IMR-90 (cell line): ENCODE results near the gene RUNX2. TPM values are rescaled to one million over a fixed set of nuclear protein-coding genes. Genes with fewer than 3 reads are reported as not detected.

Experiments
- ATAC-seq: fragments of 200-7000 bp; cut with Tn5 transposase; 2 replicates; pipeline ENCODE4 v1.9.1; 2020; ENCODE audit warnings: low read depth, mild to moderate bottlenecking, moderate library complexity
- BruUV-seq: library from RNA; stranded (reverse); fragments of 400-500 nt; replicated peaks from 2 replicates; lab custom pipeline; 2021; lab: Mats Ljungman, UMichigan
- CTCF ChIA-PET: fragments of 300-600 bp; formaldehyde crosslinking; extraction: SDS; loops from one replicate; lab custom pipeline; 2021; ENCODE audit warnings: antibody characterized with exemption; lab: Yijun Ruan, JAX
- POLR2A ChIA-PET: fragments of 300-600 bp; sonication (Branson Sonifier 250); formaldehyde crosslinking; loops from one replicate; lab custom pipeline; 2022; ENCODE audit warnings: antibody characterized with exemption; ENCODE audit not compliant: unreplicated experiment; lab: Charles Lee
- DNase-seq: peaks from one replicate; pipeline ENCODE4 v3.0.0; 2013
- H2AFZ ChIP-seq: replicated peaks from 2 replicates; pipeline ENCODE3; 2013; ENCODE audit warnings: low read length, mild to moderate bottlenecking; ENCODE audit not compliant: poor library complexity
- H2AK5ac ChIP-seq: 2 replicates; pipeline ENCODE4 v1.6.1; 2013; ENCODE audit warnings: low read depth, low read length, inconsistent platforms
- H2AK9ac ChIP-seq: replicated peaks from 2 replicates; pipeline ENCODE3; 2013; ENCODE audit warnings: mild to moderate bottlenecking, low read depth, low read length, moderate library complexity; ENCODE audit not compliant: poor library complexity
- H2BK120ac ChIP-seq: 2 replicates; pipeline ENCODE4 v1.6.1; 2013; ENCODE audit warnings: low read depth, low read length, inconsistent platforms
- H2BK15ac ChIP-seq: 3 replicates; pipeline ENCODE4 v1.6.1; 2013; ENCODE audit warnings: low read depth, low read length, inconsistent platforms
- H2BK20ac ChIP-seq: 2 replicates; pipeline ENCODE4 v1.6.1; 2013; ENCODE audit warnings: low read depth, mild to moderate bottlenecking, inconsistent platforms, low read length, moderate library complexity
- H2BK5ac ChIP-seq: 2 replicates; pipeline ENCODE4 v1.6.1; 2013; ENCODE audit warnings: mild to moderate bottlenecking, low read depth, low read length, inconsistent platforms; ENCODE audit not compliant: poor library complexity, severe bottlenecking
- H3K14ac ChIP-seq: replicated peaks from 2 replicates; pipeline ENCODE4 v1.6.1; 2013; ENCODE audit warnings: low read depth, low read length, inconsistent platforms
- H3K18ac ChIP-seq: 2 replicates; pipeline ENCODE4 v1.6.1; 2013; ENCODE audit warnings: low read depth, low read length, control low read depth
- H3K23ac ChIP-seq: 2 replicates; pipeline ENCODE4 v1.6.1; 2013; ENCODE audit warnings: low read depth, low read length, inconsistent platforms
- H3K27ac ChIP-seq: 2 replicates; pipeline ENCODE4 v1.5.1; 2013; ENCODE audit warnings: mild to moderate bottlenecking, control low read depth, low read length; ENCODE audit not compliant: insufficient read depth
- H3K27me3 ChIP-seq: 2 replicates; pipeline ENCODE4 v1.6.1; 2013; ENCODE audit warnings: low read length; ENCODE audit not compliant: control insufficient read depth, insufficient read depth
- H3K36me3 ChIP-seq: 2 replicates; pipeline ENCODE4 v1.6.1; 2013; ENCODE audit warnings: low read length, mixed read lengths; ENCODE audit not compliant: control insufficient read depth, insufficient read depth
- H3K4ac ChIP-seq: 2 replicates; pipeline ENCODE4 v1.6.1; 2013; ENCODE audit warnings: low read depth, low read length, inconsistent platforms
- H3K4me1 ChIP-seq: 2 replicates; pipeline ENCODE4 v1.6.1; 2013; ENCODE audit warnings: low read length, mixed read lengths; ENCODE audit not compliant: control insufficient read depth, insufficient read depth
- H3K4me2 ChIP-seq: 2 replicates; pipeline ENCODE4 v1.6.1; 2013; ENCODE audit warnings: low read depth, mild to moderate bottlenecking, control low read depth, low read length, moderate library complexity
- H3K4me3 ChIP-seq: 2 replicates; pipeline ENCODE4 v1.5.1; 2013; ENCODE audit warnings: low read depth, mild to moderate bottlenecking, control low read depth, low read length, moderate library complexity; ENCODE audit not compliant: insufficient read depth
- H3K56ac ChIP-seq: 2 replicates; pipeline ENCODE4 v1.6.1; 2013; ENCODE audit warnings: low read length, inconsistent platforms; ENCODE audit not compliant: insufficient read depth; ENCODE audit errors: extremely low read depth
- H3K79me1 ChIP-seq, 2 experiments: 2 replicates each; pipeline ENCODE4 v1.6.1; 2013; ENCODE audit warnings: low read length in 2 of 2, inconsistent platforms in 1 of 2, low read depth in 1 of 2
- H3K9ac ChIP-seq: 2 replicates; pipeline ENCODE4 v1.6.1; 2013; ENCODE audit warnings: low read depth, low read length, control low read depth
- H3K9me1 ChIP-seq: 2 replicates; pipeline ENCODE4 v1.6.1; 2013; ENCODE audit warnings: low read length, inconsistent platforms; ENCODE audit not compliant: insufficient read depth
- H3K9me3 ChIP-seq: 2 replicates; pipeline ENCODE4 v1.6.1; 2013; ENCODE audit warnings: low read length; ENCODE audit not compliant: control insufficient read depth, insufficient read depth
- H4K20me1 ChIP-seq: 2 replicates; pipeline ENCODE4 v1.6.1; 2013; ENCODE audit warnings: low read length, inconsistent platforms; ENCODE audit not compliant: insufficient read depth
- H4K5ac ChIP-seq: 2 replicates; pipeline ENCODE4 v1.6.1; 2013; ENCODE audit warnings: mild to moderate bottlenecking, low read depth, low read length, control low read depth
- H4K8ac ChIP-seq, 2 experiments: 2 replicates each; pipeline ENCODE4 v1.6.1; 2013; ENCODE audit warnings: low read depth in 2 of 2, low read length in 2 of 2, control low read depth in 1 of 2, inconsistent platforms in 1 of 2
- H4K91ac ChIP-seq: 2 replicates; pipeline ENCODE4 v1.6.1; 2013; ENCODE audit warnings: low read depth, low read length, inconsistent platforms; ENCODE audit not compliant: insufficient read depth
- MAFK ChIP-seq: IDR thresholded peaks from 2 replicates; pipeline ENCODE4 v1.6.1; 2012; ENCODE audit warnings: low read depth, low read length, improper control_type of control experiment
- MXI1 ChIP-seq: IDR thresholded peaks from 2 replicates; pipeline ENCODE4 v1.6.1; 2012; ENCODE audit warnings: low read depth, mild to moderate bottlenecking, low read length, moderate library complexity, borderline replicate concordance
- NFE2L2 ChIP-seq: fragments of 150-350 bp; IDR thresholded peaks from 2 replicates; pipeline ENCODE4 v1.6.1; 2016; ENCODE audit warnings: low read depth, mild to moderate bottlenecking, low read length
- RFX5 ChIP-seq: IDR thresholded peaks from 2 replicates; pipeline ENCODE4 v1.8.0; 2012; ENCODE audit warnings: low read depth, mild to moderate bottlenecking, low read length, moderate library complexity
- WGBS, 2 experiments: methylation state at CpG; one replicate each; pipeline versions ENCODE4 v1.1.5 to v1.1.7; 2013; ENCODE audit warnings: missing lambda C conversion rate in 2 of 2; ENCODE audit not compliant: insufficient read length in 1 of 2; ENCODE audit errors: extremely low coverage in 2 of 2; 5-methylcytosine and 5-hydroxymethylcytosine counted together
- dilution Hi-C: fragments of 300-500 bp; cut with HindIII; formaldehyde crosslinking; loops from one replicate; pipeline ENCODE4 v1.14.3; 2018; ENCODE audit warnings: low sequenced_read_pairs; ENCODE audit not compliant: unreplicated experiment
- in situ Hi-C: fragments of 300-500 bp; cut with MboI; formaldehyde crosslinking; loops from 3 replicates; pipeline ENCODE4 v1.14.3; 2019; ENCODE audit warnings: low sequenced_read_pairs, inconsistent platforms, mixed read lengths
- intact Hi-C: fragments of 100-400 bp; cut with micrococcal nuclease; formaldehyde crosslinking; loops from 2 replicates; pipeline ENCODE4 v1.10.0; 2022
- polyA plus RNA-seq, 3 experiments: library from polyadenylated mRNA; depleted of rRNA; stranded (reverse); fragments of >200 nt; gene quantifications; 2 replicates each; pipeline ENCODE4 v1.2.3, GENCODE V29; 2012; ENCODE audit warnings: low replicate concordance in 1 of 3
- total RNA-seq: library from RNA; depleted of rRNA; stranded (reverse); fragments of >200 nt; gene quantifications from 2 replicates; pipeline ENCODE4 v1.2.3, GENCODE V29; 2012
- TF ChIP-seq, protein P1 (sequence below): fragments of 150-350 bp; IDR thresholded peaks from 2 replicates; pipeline ENCODE4 v1.6.1; 2016; ENCODE audit warnings: low read depth, mild to moderate bottlenecking, low read length, moderate library complexity, borderline replicate concordance

Gene RUNX2
- total and polyA plus RNA-seq, 2 of the 4 experiments (the other 2 are of a cell fraction) = 2.3 to 4.7 TPM

GRCh38 chr6:45448417-45449389 lies 120.6 kb downstream of the RUNX2 start:
- Histone ChIP-seq H3K4ac (peak overlapping the region; percentile 96), H3K9me3 (no peaks in the 10 kb centered on the region), H3K4me1 (peaks cover 26% of the 10 kb centered on the region), H3K9me1 (peaks cover 25% of the 10 kb centered on the region), H3K27me3 (no peaks in the 10 kb centered on the region), H3K4me3 (no peak overlapping the region), H3K36me3 (peaks cover 1% of the 10 kb centered on the region), H4K8ac (peak overlapping the region; percentile 28 to 95), H3K23ac (peak overlapping the region; percentile 94), H2BK120ac (peak overlapping the region; percentile 98), H3K56ac (no peak overlapping the region), H2BK15ac (peak overlapping the region; percentile 96), H3K4me2 (peak overlapping the region; percentile 43; the same call in 1 of the 2 replicates), H4K5ac (peak overlapping the region; percentile 52), H3K79me1 (peaks cover 27 to 62% of the 10 kb centered on the region in 2 experiments), H3K9ac (no peak overlapping the region), H2BK20ac (peak overlapping the region; percentile 97), H4K91ac (peak overlapping the region; percentile 95), H4K20me1 (no peaks in the 10 kb centered on the region), H2AFZ (no peak overlapping the region), H3K27ac (peak overlapping the region; percentile 93; the same call in 1 of the 2 replicates), H2AK5ac (peak overlapping the region; percentile 92), H2BK5ac (peak overlapping the region; percentile 97), H3K14ac (peak overlapping the region; percentile 95), H3K18ac (peak overlapping the region; percentile 95), H2AK9ac (no peak overlapping the region)
- POLR2A ChIA-PET = no interaction called here
- TF ChIP-seq, protein P1, sequence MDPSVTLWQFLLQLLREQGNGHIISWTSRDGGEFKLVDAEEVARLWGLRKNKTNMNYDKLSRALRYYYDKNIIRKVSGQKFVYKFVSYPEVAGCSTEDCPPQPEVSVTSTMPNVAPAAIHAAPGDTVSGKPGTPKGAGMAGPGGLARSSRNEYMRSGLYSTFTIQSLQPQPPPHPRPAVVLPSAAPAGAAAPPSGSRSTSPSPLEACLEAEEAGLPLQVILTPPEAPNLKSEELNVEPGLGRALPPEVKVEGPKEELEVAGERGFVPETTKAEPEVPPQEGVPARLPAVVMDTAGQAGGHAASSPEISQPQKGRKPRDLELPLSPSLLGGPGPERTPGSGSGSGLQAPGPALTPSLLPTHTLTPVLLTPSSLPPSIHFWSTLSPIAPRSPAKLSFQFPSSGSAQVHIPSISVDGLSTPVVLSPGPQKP = no peak
- no peak for TF ChIP-seq MAFK
- no peak for TF ChIP-seq RFX5
- no peak for TF ChIP-seq MXI1
- no peak for TF ChIP-seq NFE2L2
- CTCF ChIA-PET = interaction anchor here (0.6 kb wide), 1 partner anchor 586 kb away, joined by 4 read pairs; no protein-coding TSS in a partner anchor
- ATAC-seq = no peak
- 93% methylated on average over 2 of the region's 8 CpGs; no CpG with 5 or more reads in 1 of the 2 experiments for WGBS, 2 experiments
- dilution Hi-C loops (no loop called here), intact Hi-C loops (loop anchor here (5.0 kb wide), 1 partner anchor 44 kb away; no protein-coding TSS in a partner anchor), in situ Hi-C loops (no loop called here)
- DNase-seq = peak; percentile 38
- no TSS peak for BruUV-seq
